Peyer's patch (tissue), 4 donors: ENCODE data around the gene CDC23.

ENCODE experiments used
- CTCF ChIP-seq, 6 experiments: fragments of 450-650 bp in 4 of 6; fragments of 200-600 bp in 2 of 6; sonication (generic) in 1 of 6; IDR thresholded peaks; one replicate each; pipeline ENCODE4 v1.5.1; 2017 to 2019; ENCODE audit warnings: antibody characterized with exemption in 6 of 6, mild to moderate bottlenecking in 3 of 6, moderate library complexity in 1 of 6
- POLR2A ChIP-seq, 2 donors: fragments of 450-650 bp; IDR thresholded peaks; one replicate each; pipeline ENCODE4 v1.5.1; 2017; ENCODE audit warnings: antibody characterized with exemption in 2 of 2, mild to moderate bottlenecking in 2 of 2, moderate library complexity in 2 of 2

GRCh38 chr5:138139781-138140090, 73.4 kb downstream of the CDC23 start:
- TF ChIP-seq POLR2A (IDR thresholded peaks at IDR 0.05) = no peak
- no peak for TF ChIP-seq CTCF (IDR thresholded peaks at IDR 0.05)
